A549 (cell line): Measurements from ENCODE around the gene PTGER2.

Source experiments
- CBX8 ChIP-seq: fragments of 200-600 bp; sonication (generic); IDR thresholded peaks from 2 replicates; pipeline ENCODE4 v1.6.1; 2016
- HDAC2 ChIP-seq: fragments of 200-600 bp; sonication (generic); IDR thresholded peaks from 2 replicates; pipeline ENCODE4 v1.6.1; 2016
- MYC ChIP-seq: IDR thresholded peaks from 2 replicates; pipeline ENCODE4 v1.6.1; 2012; ENCODE audit warnings: mild to moderate bottlenecking, inconsistent platforms, low read length, improper control_type of control experiment, borderline replicate concordance
- PHF8 ChIP-seq: fragments of 200-600 bp; sonication (generic); IDR thresholded peaks from 2 replicates; pipeline ENCODE4 v1.6.1; 2016; ENCODE audit warnings: low read depth, mild to moderate bottlenecking, antibody characterized with exemption, moderate library complexity, borderline replicate concordance
- POLR2A ChIP-seq: IDR thresholded peaks from 2 replicates; pipeline ENCODE4 v1.6.1; 2012; ENCODE audit warnings: mild to moderate bottlenecking, low read length
- SMC3 ChIP-seq: fragments of >200 bp; sonication (Bioruptor Twin); formaldehyde crosslinking; IDR thresholded peaks from 3 replicates; pipeline ENCODE4 v1.6.1; 2018; ENCODE audit warnings: inconsistent platforms
- TF ChIP-seq, protein P1 (sequence below): fragments of >200 bp; sonication (Bioruptor Twin); formaldehyde crosslinking; IDR thresholded peaks from 3 replicates; pipeline ENCODE4 v1.5.1; 2016
- TF ChIP-seq, protein P2 (sequence below): fragments of 200-600 bp; sonication (generic); IDR thresholded peaks from 2 replicates; pipeline ENCODE4 v1.6.1; 2016; ENCODE audit warnings: antibody characterized with exemption, mild to moderate bottlenecking, moderate library complexity
- TF ChIP-seq, protein P3 (sequence below): IDR thresholded peaks from 2 replicates; pipeline ENCODE4 v1.6.1; 2012

DNA sequence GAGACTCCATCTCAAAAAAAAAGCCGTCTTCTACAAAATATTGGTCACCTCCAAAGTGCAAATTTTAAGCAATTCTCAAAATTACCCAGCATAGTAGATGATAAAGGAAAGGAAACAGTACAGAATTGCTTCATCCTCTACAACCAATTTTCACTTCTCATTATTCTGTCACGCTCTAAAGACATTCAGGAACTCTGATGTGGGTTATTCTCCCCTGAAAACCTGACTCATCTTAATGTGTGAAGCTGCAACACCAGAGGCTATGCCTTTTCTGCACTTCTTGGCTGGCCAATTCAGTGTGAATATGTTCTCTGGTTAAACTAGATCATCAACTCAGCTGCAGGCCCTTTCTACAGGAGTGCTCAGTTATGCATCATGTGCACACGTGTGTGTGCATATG lies 11.0 kb downstream of the PTGER2 start:
- TF ChIP-seq, protein P1, sequence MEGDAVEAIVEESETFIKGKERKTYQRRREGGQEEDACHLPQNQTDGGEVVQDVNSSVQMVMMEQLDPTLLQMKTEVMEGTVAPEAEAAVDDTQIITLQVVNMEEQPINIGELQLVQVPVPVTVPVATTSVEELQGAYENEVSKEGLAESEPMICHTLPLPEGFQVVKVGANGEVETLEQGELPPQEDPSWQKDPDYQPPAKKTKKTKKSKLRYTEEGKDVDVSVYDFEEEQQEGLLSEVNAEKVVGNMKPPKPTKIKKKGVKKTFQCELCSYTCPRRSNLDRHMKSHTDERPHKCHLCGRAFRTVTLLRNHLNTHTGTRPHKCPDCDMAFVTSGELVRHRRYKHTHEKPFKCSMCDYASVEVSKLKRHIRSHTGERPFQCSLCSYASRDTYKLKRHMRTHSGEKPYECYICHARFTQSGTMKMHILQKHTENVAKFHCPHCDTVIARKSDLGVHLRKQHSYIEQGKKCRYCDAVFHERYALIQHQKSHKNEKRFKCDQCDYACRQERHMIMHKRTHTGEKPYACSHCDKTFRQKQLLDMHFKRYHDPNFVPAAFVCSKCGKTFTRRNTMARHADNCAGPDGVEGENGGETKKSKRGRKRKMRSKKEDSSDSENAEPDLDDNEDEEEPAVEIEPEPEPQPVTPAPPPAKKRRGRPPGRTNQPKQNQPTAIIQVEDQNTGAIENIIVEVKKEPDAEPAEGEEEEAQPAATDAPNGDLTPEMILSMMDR = no peak
- TF ChIP-seq MYC (no peak), POLR2A (no peak), SMC3 (no peak), HDAC2 (no peak), CBX8 (no peak), PHF8 (no peak)
- TF ChIP-seq, protein P2, sequence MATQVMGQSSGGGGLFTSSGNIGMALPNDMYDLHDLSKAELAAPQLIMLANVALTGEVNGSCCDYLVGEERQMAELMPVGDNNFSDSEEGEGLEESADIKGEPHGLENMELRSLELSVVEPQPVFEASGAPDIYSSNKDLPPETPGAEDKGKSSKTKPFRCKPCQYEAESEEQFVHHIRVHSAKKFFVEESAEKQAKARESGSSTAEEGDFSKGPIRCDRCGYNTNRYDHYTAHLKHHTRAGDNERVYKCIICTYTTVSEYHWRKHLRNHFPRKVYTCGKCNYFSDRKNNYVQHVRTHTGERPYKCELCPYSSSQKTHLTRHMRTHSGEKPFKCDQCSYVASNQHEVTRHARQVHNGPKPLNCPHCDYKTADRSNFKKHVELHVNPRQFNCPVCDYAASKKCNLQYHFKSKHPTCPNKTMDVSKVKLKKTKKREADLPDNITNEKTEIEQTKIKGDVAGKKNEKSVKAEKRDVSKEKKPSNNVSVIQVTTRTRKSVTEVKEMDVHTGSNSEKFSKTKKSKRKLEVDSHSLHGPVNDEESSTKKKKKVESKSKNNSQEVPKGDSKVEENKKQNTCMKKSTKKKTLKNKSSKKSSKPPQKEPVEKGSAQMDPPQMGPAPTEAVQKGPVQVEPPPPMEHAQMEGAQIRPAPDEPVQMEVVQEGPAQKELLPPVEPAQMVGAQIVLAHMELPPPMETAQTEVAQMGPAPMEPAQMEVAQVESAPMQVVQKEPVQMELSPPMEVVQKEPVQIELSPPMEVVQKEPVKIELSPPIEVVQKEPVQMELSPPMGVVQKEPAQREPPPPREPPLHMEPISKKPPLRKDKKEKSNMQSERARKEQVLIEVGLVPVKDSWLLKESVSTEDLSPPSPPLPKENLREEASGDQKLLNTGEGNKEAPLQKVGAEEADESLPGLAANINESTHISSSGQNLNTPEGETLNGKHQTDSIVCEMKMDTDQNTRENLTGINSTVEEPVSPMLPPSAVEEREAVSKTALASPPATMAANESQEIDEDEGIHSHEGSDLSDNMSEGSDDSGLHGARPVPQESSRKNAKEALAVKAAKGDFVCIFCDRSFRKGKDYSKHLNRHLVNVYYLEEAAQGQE = no peak
- TF ChIP-seq, protein P3, sequence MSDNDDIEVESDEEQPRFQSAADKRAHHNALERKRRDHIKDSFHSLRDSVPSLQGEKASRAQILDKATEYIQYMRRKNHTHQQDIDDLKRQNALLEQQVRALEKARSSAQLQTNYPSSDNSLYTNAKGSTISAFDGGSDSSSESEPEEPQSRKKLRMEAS = no peak
